GM10266 (cell line): ENCODE measurements around the gene DCC.
A peak's percentile ranks its signal among the peaks of the same experiment; 100 is the strongest.

Experiments used
- DNase-seq: peaks from one replicate; pipeline ENCODE4 v3.0.0; 2012; ENCODE audit errors: extremely low spot score
- TF ChIP-seq, protein P1 (sequence below): IDR thresholded peaks from 2 replicates; pipeline ENCODE4 v1.5.1; 2012; ENCODE audit warnings: mild to moderate bottlenecking, low read depth; ENCODE audit not compliant: control insufficient read depth, insufficient read depth; ENCODE audit errors: missing control alignments

DCC gene

GRCh38 chr18:53305461-53305860 lies 965.5 kb downstream of the DCC start:
- DNase-seq: no peak
- TF ChIP-seq, protein P1, sequence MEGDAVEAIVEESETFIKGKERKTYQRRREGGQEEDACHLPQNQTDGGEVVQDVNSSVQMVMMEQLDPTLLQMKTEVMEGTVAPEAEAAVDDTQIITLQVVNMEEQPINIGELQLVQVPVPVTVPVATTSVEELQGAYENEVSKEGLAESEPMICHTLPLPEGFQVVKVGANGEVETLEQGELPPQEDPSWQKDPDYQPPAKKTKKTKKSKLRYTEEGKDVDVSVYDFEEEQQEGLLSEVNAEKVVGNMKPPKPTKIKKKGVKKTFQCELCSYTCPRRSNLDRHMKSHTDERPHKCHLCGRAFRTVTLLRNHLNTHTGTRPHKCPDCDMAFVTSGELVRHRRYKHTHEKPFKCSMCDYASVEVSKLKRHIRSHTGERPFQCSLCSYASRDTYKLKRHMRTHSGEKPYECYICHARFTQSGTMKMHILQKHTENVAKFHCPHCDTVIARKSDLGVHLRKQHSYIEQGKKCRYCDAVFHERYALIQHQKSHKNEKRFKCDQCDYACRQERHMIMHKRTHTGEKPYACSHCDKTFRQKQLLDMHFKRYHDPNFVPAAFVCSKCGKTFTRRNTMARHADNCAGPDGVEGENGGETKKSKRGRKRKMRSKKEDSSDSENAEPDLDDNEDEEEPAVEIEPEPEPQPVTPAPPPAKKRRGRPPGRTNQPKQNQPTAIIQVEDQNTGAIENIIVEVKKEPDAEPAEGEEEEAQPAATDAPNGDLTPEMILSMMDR: no peak

- TF ChIP-seq, protein P1: no peak
- no peak for DNase-seq
Observed at GRCh38 chr18:53319628-53320027, 979.6 kb downstream of the DCC start.

- DNase-seq: no peak
- TF ChIP-seq, protein P1: no peak
Observed at GRCh38 chr18:53322163-53322562, 982.2 kb downstream of the DCC start.

GRCh38 chr18:53324353-53324752 lies 984.4 kb downstream of the DCC start:
- no peak for DNase-seq
- TF ChIP-seq, protein P1: no peak

- no peak for DNase-seq
- TF ChIP-seq, protein P1: no peak
Observed at GRCh38 chr18:53360501-53361443, 1020.8 kb downstream of the DCC start.

DNA sequence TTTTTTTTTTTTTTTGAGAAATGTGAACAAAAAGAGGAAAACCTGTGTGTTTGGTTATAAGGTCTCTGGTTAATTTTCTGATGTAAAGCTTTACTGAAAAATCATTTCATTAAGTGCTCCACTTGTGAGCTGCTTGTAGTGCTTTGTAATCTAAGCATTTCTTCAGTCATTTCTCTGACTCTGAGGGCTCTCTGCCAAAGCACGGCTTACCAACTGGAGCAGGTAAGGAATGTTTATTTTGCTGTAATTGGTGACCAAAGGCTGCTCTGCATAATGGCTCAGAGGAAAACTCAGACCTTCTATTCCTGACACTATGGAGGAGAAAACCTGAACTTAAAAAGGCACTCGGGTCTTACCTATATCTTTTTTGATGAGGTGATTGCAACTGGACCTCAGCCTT lies 1035.6 kb downstream of the DCC start:
- TF ChIP-seq, protein P1: no peak
- DNase-seq: no peak

DNA sequence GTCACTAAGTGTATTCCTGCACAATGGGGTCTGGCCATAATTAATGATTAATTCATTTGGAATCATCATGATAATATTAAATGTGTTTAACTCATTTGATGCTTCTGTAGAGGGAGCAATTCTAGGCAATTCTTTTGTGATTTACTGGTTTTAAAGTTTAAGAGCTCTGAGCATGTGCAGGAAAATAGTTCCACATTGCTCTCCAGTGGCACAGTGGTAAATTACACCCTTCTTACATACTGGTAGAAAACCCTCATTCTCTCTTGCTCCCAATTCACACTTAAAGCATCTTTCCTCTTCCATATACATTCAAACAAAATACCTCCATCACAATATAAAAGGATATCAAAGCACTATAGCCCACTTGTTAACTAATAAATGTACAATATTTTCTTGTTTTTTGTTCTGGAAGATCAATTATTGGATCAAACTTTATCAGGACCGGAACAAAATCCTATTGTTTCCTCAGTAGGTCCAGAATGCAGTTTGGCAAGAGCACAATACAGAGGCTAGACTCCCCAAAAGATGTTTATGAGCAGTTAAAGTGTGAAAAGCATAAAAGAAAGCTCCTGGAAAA lies 1040.2 kb downstream of the DCC start:
- TF ChIP-seq, protein P1: peak; percentile 25
- peak; percentile 10 for DNase-seq
